ENCODE measurements around the gene ATXN10. TPM values are rescaled to one million over a fixed set of nuclear protein-coding genes. Genes with fewer than 3 reads are reported as not detected.
"Not testable (repeated sequence)": the region's sequence is repeated elsewhere in the genome, so short reads cannot be mapped to it uniquely, and the experiment has no call there.

ATXN10 gene
- polyA plus RNA-seq, 1 donor = 312 TPM

DNA sequence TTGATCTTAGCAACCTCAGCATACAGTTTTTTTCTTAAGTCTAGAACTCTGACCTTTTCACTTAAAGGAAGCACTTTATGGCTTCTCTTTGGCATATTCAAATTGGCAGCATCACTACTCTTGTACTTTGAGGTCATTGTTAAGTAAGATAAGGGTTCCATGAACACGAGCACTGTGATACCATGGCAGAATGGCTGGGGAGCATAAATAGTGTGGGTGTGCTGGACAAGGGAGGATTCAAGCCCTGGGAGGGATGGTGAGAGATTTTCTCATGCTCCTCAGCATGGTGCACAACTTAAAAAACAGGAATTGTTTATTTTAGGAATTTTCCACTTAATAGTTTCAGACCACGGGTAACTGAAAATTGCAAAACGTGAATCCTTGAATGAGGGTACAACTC, 111.4 kb downstream of the ATXN10 start:
- no peak for DNase-seq

DNA sequence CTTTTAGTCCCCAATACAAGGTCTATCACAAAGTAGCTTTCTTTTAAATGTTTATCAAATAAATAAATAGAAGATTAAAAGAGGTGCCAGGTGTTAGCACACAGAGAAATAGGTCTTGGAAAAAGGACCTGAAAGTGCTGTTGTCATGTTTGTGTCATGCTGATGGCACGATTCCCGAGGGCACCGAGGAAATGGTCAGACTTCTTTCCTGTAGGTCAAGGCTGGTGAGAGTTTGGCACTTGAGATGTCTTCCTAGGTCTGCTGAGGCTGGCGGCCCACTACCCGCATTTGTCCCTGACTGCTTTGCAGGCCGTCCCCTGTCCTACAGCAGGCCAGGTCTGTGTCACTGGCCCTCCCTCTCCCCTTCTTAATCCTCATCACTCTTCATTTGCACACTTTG, 112.1 kb downstream of the ATXN10 start:
- DNase-seq = no peak

DNA sequence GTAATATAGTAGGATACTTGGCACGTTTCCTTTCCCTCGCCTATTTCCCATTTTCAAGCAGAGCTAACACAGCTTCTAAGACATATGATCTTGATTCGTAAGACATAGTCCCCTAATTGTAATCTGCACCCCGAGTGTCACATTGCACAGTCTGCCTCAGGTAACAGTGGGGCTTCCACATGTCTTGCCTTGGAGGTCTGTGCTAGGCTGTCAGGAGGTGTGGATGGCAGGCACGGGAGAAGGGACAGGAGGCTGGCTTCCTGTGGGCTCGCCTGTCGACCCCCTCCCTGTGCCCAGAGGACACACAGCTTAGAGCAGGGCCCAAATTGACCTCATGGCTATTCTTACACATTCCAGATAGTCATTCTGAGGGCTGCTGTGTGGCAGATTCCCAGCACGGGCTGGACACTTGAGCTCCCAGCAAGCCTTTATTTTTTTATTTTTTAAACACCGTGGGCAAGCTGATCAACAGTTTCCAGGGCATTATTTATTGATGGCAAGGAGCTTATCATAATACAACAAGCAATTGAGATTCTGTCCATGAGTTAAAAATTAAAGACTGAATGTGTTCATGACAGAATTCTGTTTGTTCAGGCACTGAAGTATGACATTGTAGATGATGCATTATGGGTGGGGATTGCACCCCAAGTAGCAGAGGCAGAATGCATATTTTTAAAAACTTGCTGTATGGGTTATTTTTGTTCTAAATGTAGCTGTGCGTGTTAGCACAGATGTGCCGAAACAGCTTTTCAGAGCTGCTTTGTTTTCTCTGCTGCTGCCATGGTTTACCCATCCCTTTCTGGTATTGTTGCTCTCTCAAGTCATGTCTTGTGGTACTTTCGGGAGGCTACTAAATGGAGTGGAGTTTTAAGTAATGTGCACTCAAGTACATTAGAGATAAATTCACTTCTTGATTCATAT, 113.0 kb downstream of the ATXN10 start:
- no peak for DNase-seq

DNA sequence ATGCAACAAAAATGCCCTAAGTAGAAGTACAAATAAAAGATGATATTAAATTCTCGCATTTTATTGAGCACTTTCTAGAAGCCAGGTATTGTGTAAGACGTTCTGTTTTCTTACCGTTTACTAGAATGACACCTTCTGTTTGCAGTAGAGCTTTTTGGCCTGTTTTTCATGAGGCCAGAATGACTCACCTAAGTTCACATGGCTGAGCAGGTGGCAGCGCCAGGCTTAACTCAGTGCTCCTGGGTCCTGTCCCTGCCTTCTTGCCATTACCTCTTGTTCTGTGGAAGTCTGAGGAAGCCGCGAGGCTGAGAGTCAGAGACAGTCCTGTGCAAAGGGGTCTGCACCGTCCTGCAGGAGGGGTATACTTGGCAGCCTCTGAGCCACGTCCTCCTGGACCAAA, 113.8 kb downstream of the ATXN10 start:
- DNase-seq = no peak

DNA sequence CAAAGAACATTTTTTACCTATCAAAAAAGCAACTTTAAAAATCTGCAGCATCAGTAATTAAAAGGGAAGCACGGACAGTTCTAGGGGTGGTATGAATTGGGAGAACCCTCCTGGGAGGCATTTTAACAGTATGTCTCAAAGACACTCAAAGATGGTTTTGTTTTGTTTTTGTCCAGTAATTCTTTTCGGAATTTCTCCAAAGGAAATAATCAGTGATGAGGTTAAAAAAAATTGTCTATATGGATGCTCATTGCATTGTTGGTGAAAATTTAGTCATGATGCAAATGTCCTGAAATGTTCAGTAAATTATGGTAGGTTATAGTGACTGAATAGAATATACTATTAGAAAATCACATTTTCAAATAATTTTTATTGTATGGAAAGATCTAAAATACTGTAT, 115.1 kb downstream of the ATXN10 start:
- DNase-seq = no peak

DNA sequence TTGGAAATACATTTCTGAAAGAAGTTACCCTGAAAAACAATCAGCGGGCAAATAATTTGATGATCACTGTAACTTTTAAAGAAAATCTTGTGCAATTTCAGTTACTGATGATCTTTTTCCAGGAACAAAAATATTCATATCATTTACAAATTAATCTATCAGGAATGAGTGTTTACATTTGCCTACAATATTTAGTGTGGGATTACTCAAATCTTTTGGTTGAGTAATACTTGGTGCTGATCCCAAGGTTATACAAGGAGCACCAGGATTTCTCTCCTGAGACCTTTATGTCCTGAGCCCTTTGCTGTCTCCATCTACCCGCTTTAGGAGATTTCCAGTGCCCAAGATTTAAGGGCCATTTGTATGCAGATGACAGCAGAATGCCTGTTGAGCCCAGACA, 116.1 kb downstream of the ATXN10 start:
- DNase-seq = no peak

DNA sequence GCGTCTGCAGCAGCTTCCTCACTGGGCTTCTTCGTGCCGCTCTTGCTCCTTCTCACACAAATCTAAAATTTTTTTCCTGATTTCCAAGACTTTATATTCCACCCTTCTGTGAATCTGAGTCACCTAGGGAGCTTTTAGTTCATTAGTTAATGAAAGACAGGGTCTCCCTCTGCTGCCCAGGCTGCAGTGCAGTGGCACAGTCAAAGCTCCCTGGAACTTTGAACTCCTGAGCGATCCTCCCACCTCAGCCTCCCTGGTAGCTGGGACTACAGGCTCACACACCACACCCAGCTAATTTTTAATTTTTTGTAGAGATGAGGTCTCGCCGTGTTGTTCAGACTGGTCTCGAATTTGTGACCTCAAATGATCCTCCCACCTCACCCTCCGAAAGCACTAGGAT, 116.9 kb downstream of the ATXN10 start:
- DNase-seq = no peak

DNA sequence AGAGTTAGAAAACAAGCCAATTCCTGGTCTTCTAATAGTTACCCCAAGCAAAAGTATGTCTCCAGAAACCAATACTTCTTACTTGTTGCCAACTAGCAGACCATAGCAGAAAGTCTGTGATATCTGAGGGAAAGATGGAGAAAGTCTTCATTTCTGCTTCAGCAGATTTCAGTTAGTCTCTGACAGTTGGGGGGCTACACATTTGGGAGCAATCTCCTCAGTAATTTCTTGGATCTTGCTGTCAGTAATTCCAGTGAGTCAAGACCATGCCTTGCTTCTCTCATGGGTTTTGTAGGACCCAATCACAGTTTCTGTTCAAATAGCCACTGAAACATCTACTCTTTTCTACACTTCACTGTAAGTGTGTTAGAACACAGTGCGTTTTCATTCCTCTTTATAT, 118.8 kb downstream of the ATXN10 start:
- no peak for DNase-seq

DNA sequence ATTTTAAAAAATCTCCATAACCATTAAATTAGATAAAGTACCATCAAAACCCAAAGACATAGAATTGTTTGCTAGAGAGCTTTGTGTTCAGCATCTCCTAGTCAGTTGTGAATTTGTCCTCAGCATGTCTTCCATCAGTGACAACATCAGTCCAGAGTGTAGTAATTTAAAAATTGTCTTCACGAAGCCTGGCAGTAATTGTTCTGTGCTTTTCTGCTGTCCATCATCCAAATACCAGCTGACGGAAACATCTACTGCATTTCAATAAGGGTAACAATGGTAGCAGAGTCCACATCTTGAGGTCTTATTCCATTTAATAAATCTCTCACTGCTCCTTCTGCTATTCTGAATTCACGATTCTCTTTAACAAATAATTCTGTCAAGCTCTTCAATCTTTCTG, 121.5 kb downstream of the ATXN10 start:
- no peak for DNase-seq

DNA sequence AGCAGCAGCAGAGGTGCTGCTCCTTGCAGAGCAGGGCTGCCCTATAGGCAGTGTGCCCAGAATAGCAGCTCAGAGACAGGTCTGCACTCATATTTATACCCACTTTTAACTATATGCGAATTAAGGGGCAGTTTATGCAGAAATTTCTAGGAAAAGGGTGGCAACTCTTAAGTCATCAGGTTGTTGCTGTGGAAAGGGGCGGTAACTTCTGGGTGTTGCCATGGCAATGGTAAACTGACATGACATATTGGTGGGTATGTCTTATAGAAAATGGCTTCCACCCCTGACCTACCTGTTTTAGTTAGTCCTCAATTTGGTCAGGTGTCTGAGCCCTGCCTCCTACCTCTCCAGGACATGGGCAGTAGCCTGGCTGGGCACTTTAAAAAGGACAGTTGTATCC, 122.3 kb downstream of the ATXN10 start:
- DNase-seq = no peak

DNA sequence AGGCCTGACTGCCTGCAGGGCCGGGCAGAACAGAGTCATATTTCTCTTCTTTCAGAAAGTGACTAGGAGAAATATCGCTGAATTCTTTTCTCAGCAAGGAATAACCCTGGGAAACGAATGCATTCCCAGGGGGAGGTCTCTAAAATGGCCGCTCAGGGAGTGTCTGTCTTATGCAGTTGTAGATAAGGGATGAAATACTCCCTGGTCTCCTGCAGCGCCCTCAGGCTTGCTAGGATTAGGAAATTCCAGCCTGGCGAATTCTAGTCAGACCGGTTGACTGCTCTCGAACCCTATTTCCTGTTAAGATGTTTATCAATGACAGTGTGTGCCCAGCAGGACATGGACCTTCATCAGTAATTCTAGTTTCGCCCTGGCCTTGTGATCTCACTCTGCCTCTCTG, 124.4 kb downstream of the ATXN10 start:
- not testable (repeated sequence) for DNase-seq

DNA sequence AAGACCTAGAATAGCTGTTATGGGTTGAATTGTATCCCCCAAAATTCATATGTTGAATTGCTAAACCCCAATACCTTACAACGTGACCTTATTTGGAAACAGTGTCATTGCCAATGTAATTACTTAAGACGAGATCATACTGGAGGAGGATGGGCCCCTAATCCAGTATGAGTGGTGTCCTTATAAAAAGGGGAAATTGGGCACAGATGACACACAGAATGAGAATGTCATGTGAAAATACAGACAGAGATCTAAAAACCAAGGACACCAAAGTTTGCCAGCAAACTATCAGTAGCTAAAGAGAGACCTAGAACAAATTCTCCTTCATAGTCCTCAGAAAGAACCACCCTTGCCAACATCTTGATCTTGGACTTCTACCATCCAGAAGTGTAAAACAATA, 127.7 kb downstream of the ATXN10 start:
- DNase-seq = no peak

DNA sequence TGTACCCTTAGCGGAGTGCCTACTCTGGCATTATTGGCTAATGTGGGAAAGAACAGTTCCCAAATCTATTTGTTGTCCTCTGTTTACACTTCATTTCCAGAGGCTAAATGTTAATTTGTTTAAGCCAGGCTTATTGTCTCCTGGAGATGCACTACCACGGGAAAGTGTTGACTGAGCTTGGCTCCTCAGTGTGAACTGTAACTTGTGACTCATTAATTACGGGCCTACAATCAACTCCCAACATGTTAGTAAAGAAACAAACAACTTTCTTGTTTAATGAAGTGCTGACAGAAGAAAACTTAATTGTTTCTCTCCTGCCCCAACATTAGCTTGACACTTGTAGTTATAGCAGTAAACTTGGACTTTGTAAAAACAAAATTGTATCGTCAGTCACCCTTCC, 130.4 kb downstream of the ATXN10 start:
- DNase-seq = no peak

DNA sequence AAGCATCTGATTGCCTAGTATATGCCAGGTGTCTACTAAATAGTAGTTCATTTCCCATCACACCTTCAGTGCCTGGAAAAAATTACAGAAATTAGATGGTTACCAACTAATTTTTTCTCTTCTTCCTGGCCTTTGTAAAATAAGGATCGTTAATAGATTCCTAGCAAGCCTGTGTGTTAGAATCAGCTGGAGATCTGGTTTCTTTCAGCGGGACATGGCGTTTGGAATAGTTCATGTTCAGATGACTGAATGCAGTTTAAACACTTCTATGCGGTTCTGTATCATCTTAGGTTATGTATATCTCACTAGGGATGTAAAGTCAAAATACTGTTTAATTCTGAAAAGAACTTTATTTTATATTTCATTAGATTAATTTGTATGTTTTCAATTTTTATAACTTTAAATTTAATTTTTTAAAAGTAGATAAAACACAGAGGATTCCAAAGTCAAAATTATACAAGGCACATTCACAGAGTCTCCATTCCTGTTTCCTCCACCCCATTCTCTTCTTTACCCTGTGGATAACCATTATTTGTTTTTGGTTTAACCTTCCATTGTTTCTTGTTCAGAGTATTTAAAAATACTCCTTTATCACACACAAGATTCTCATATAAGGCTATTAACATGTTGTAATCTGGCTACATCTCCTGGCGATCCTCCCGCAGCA, 132.8 kb downstream of the ATXN10 start:
- DNase-seq = no peak

DNA sequence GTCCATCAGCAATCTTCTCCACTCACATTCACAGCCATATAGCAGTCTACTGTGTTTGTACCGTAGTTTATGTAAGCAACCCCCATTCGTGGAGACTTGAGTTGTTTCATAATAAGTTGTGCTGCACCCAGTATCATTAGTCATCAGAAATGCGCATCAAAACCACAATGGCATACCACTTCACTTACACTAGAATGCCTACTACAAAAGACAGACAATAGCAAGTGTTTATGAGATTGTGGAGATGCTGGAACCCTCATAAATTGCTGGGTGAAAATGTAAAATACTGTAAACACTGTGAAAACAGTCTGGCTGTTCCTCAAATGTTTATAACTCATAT, 133.3 kb downstream of the ATXN10 start:
- DNase-seq = no peak

DNA sequence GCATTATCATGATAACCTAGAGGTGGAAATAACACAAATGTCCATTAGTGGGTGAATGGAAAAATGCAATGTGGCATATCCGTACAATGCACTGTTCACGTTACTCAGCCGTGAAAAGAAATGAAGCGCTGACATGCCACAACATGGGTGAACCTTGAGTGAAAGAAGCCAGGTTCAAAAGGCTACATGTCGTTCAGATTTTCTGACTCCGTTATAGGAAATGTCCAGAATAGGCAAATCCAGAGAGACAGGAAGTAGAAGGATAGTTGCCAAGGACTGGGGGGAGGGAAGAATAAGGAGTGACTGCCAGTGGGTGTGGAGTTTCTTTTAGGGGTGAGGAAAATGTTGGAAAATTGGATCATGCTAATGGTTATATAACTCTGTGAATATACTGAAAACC, 133.8 kb downstream of the ATXN10 start:
- no peak for DNase-seq

DNA sequence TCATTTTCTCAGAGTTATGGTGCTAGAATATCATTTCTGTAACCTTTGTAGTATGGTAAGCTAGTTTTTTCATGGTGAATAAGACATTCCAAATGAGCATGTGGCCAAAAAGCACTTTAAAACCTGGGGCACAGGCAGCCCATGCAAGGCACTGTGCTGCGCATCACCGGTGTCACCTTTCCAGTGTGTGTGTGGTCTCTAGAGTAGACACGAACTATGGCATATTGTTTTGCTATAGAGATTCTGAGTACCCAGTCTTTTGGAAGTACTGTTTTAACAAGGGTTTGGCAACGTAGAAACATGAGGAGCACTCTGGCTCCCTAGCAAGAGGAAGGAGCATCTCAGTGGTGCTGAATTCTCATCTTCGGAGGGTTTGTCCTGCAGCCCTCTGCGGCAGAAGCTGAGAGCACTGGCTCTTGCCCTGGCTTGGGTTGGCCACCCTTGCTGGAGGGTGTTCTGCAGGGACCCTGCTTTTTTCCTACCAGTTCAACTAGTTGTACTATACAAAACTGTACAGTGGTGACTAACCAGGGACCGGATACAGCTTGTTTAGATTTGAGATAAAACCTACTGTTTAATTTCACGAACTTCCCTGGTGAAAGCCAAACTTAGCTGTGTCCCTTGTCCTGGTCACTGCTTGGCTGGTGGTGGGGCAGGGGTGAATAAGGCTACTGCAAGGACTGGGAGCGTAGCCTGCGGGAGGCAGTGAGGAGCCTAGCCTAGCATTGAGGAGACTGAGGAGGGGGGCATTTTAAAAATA, 135.7 kb downstream of the ATXN10 start:
- no peak for DNase-seq

DNA sequence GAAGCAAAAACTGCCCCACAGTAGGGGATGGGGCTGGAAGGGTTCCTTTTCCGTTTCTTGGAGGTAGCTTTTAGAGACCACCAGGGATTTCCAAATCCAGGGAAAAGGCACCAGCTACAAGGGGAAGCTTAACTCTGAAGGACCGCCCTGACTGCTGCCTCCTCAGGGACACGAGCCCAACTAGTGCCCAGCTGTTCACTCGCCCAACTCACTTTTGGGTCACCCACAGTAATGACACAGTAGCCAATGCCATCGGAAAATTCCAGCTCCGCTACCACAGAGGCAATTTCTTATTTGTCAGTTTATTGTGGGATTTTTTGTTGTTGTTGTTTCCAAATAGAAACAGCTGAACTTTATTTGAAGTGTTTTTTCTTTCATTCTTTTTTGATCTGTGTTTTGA, 141.3 kb downstream of the ATXN10 start:
- no peak for DNase-seq

DNA sequence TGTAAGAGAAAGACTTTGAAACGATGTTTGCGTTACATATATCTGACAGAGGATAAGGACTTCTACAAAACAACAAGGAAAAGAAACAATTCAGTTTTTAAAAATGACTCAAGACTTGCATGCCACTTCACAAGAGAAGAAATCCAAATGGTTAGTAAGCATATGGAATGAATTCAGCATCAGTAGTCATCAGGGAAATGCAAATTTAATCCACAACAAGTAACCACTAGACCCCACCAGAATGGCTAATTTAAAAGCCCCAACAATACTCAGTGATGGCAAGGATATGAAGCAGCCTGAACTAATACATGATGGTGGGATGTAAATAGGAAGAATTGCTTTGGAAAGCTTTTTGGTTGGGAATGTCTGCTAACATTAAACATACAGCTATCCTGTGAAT, 142.6 kb downstream of the ATXN10 start:
- no peak for DNase-seq

DNA sequence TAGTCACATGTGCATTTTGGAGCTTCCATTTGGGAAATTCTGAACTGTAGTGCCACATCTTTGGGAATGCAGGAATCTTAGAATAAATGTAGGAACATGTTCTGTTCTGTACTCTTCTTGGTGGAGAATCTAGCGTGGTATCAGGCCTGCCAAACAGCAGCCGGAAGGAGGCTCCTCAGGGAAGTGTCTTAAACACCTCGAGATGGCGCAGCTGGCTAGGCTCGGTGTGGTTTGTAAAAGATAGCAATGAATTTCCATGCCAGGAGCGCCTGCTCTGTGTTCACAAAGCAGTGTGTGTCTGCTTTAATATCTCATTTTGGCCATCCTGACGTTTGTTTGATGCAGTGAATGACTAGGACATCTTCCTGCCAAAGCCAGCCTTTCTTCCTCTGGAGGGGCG, 145.1 kb downstream of the ATXN10 start:
- no peak for DNase-seq

DNA sequence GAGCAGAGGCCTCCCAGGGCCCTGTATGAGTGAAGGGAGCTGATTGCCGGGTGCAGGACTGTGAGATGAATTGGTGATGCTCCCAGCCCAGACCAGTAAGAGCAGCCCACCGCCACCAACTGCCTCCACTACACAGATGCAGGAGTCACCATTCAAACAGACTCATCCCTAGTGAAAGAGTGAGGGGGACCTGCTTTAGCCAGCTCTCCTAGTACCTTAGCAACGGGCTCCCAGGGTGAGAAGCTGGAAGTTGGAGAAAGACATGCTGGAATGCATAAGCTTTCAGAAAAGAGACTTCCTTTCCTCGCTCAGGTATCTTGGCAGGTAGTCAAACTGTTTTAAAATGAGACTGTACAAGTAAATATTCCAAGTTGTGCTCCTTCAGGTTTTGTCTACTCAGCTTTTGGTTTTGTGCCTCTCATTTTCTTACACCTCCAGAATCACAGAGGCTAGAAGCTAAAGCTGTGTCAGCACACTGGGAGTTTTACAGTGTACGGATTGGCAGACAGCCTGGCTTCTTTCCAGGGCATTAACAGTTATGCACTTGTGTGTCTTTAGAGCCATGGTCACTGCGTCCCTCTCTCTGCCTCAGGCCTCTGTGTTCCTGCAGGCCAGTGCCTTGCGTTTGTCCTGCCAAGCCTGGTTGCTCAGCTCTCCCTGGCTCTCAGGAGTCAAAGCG, 146.2 kb downstream of the ATXN10 start:
- DNase-seq = peak; percentile 31

DNA sequence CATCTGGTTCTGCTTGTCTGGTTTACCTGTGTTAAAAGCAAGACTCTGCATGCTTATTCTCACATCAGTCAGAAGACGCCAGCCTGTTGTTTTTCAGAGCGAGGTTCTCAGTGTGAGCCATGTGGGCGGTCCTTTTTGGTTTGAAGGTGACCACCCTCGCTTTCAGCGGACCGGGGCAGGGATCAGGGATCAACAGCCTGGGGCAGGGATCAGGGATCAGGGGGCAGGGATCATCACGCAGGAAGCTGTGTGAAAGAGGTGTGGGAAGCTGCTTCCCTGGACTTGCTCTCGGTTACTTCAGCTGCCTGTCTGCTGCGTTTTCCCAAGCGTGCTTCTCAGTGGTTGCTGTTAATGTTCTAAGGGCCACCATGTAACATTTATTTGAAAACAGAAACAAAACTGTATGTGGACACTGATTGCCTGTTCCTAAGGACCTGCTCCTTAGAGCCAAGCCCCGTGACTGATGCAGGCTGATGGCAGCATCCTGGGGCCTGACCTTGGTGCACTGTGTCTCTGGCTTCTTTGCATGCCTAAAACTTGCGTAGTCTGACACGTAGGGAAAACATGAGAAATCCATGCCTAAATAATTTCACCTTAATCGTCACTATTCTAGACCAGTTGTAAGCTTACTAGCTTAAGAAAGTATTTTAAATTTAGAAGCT, 146.9 kb downstream of the ATXN10 start:
- no peak for DNase-seq
